Forelimb muscle (tissue), 1 donor: ENCODE measurements around the gene EFCAB6. TPM values are rescaled to one million over a fixed set of nuclear protein-coding genes. Genes with fewer than 3 reads are reported as not detected.
"Not testable (repeated sequence)": the region's sequence is repeated elsewhere in the genome, so short reads cannot be mapped to it uniquely, and the experiment has no call there.

Source experiments
- DNase-seq: peaks from one replicate; pipeline ENCODE4 v3.0.0-alpha.2; 2013; ENCODE audit warnings: low read depth
- polyA plus RNA-seq: library from polyadenylated mRNA; unstranded; fragments of 120-200 nt; gene quantifications from one replicate; pipeline ENCODE4 v1.2.1, GENCODE V29; 2013; ENCODE audit not compliant: insufficient read length

Gene EFCAB6
- polyA plus RNA-seq, 1 donor, result 0.76 TPM

DNA sequence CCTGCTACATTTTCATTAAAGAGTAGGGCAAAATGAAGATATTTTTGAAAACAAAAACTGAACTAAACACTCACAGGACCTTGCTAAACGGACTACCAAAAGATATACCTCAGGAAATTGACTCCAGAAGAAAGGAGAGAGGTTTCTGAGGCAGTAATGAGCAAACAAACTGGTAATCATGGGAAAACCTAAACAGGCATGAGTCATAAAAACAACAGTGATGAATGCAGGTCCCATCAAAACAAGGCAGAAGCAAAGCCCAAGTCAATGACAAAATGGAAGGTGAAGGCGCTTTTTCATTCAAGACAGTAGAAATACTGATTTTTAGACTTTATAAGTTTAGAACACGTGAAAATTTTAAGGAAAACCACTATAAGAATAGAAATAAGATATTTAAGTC, 104.5 kb downstream of the EFCAB6 start:
- DNase-seq, result no peak

DNA sequence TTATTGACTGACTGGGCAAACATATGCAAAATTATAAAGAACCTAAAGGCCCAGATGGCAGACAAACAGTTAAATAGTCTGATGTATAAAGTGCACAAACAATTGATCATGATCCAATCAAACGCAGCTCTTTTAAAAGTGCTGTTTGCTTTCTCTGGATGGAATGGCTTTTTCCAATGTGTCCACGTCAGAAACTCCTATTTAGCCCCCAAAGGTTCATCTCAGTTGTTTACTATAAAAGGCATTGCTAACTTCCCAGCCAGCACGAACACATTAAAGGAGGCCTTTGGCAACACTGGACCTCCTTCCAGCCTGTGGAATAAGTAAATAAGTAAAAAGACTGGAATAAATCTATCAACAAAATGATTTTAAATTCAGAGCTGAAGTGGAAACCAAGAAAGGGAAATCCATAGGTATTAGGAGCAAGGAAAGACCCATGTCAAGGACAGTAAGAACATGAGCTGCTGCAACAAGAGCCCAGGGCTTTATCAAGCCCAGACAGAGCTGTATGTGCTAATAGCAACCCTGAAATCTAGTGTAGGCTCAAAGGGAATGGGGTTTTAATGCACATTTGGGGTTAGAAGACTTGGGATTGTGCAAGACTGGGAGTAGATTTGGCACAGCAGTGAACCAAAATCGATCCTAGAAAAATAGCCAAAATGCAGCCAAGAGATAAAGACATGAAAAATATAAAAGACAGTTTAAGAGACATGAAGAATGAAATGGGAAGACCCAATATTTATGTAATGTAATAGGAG, 105.4 kb downstream of the EFCAB6 start:
- DNase-seq, result no peak

DNA sequence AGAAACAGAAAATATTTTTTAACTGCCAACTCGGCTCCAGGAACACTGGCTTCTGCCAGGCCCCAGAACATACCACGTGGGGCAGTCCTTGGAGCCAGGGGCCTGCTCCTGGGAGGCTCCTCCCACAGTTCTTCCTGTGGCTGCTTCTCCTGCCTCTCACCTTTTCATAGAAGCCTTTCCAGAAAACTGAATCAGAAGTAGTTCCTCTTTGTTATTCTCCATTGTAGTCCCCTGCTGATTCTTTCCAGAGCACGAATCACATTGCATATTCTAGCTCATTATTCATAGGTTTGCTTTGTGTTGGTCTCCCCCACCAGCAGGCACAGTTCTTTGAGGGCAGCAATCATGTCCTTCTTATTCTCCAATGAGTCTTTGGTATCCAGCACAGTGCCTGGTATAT, 106.0 kb downstream of the EFCAB6 start:
- DNase-seq, result no peak

DNA sequence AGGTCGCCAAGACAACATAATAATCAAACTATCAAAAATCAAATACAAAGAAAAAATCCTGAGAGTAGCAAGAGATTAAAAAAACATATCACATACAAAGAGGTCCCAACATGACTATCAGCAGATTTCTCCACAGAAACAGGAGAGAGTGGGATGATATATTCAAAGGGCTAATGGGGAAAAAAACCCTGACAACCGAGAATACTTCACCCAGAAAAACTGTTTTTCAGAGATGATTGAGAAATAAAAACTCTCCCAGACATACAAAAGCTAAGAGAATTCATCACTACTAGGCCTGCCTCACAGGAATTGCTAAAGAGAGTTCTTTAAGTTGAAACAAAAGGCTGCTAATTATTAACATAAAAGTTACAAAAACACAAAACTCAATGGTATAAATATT, 108.1 kb downstream of the EFCAB6 start:
- no peak for DNase-seq

GRCh38 chr22:43698403-43698802, 113.7 kb downstream of the EFCAB6 start:
- DNase-seq, result no peak

DNA sequence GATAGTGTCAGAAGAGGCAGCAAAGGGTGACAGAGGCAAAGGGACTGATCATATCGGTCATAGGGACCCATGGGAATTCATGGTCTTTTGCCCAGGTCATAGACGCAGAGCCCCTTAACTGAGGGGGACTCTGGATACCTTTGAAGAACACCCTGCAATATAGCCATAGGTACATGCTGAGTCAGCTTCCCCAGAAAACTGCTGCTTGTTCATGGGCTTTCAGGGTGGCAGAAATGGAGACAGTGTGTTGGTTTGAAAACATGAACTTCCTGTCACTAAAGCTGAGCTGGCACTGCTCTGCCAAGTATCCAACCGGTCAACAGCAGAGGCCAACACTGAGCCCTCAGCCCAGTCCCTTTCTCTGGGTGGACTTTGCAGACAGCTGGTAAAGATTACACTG, 114.2 kb downstream of the EFCAB6 start:
- no peak for DNase-seq

DNA sequence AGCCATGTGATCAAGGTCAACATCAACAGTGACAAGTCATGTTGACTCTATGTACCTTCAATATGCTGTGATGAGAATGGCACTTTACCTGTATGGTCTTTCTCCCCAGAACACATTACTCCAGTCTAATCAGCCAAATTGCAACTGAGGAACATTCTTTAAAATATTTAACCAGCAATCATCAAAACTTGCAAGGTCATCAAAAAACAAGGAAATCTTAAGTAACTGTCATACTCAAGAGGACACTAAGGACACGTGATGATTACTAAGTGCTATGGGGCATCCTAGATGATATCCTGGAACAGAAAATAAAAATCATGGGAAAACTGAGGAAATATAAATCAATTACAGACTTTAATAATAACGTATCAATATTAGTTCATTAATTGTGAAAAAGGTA, 118.9 kb downstream of the EFCAB6 start:
- DNase-seq, result no peak

DNA sequence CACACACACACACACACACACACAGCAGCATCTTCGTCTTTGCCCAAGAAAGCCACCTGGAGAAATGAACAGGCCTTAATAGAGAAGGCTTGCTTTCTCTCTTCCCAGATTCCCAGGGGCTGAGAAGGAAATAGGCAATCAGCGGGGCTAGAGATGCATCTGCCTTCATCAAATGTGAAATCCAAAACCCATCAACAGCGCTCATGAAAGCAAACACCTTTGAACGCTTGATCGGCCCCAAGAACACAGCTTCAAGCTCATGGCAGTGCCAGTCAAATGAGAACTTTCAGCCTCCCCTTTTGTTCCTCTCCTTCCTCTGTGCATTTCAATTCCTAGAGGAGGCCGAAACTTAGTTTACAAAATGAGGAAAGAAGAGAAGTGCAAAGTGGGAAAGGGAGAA, 122.7 kb downstream of the EFCAB6 start:
- DNase-seq, result no peak

GRCh38 chr22:43682851-43683250, 129.3 kb downstream of the EFCAB6 start:
- DNase-seq, result no peak

DNA sequence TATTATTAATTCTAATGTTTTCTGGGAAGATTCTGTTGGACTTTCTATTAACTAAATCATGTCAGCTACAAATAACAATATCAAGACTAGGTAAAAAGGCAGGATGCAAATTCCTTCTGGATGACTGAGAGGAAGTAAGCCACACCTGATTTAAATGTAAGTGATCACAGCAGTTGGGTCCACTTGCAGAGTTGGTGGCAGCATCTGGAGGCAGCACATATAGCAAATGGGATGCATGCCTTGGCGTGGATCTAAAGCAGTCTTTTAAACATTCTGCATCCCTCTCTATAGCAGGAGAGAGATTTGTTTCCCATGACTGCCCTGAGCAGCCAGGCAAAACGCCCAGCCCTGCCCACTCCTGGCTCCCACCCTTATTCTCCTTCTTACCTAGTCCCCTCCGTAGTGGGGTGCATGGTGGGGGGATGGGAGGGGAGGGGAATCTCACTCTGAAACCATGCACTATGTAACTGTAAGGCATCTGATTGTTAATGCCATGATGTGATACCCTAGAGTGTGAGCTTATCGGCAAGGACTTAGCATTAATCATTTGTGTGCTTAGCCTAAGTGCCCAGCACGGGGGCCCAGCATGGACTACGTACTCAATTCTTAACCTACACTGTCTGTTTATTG, 130.3 kb downstream of the EFCAB6 start:
- DNase-seq, result no peak

DNA sequence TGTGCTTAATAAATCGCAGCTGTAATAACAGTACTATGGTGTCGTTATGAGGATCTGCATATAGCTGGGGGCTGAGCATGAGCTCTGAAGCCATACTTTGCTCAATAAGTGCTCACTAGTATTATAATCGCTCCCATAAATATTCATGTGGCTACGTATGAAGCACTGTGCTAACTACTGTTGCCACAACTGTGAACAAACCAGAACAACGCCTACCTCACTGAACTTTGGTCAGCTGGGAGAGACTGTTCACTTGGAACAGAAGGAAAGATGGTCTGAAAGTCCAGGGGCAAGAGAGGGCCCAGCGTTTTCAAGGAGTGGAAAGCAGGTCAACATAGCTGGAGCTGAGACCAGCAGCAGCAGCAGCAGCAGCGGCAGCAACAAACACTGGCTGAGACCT, 141.6 kb downstream of the EFCAB6 start:
- no peak for DNase-seq

- DNase-seq, result no peak
These were observed 142.9 kb downstream of the EFCAB6 start for GRCh38 chr22:43669190-43669589.

DNA sequence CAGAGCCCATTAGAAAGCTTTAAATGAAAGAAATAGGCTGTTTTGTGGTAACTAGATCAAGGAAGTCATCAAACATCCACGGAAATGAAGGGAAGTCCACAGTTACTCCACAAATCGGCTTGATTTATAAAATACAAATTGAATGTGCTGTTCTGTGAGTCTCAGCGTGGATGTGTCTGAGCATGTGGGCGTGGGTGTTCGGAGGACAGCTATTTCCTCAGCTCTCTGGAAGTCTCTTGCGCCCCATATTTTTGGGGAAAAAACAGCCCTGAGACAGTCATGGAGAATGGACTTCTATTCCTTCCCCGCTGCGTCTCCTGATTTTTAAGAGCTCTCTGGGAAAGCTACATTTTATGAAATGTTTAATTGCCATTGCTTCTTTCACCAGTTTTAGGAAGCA, 144.4 kb downstream of the EFCAB6 start:
- DNase-seq, result no peak

DNA sequence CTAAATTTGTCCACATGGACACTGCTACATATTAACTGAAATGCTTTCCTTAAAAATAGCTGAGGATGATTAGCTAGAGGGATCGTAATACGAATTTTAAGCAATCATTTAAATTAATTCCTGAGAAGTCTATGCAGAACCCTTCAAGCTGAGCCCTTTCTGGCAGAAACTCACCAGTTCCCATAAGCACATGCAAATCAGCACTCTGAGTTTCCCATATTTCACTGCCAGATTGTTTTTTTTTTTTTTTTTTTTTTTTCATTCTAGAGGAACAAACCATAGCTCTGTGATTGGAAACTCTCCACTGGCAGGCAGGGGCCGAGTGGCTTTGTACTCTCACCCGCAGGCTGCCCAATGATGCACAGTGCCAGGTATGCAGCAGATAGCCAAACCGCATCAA, 145.6 kb downstream of the EFCAB6 start:
- no peak for DNase-seq

- no peak for DNase-seq
These were observed 153.3 kb downstream of the EFCAB6 start for GRCh38 chr22:43658823-43659222.

GRCh38 chr22:43656581-43656980, 155.5 kb downstream of the EFCAB6 start:
- DNase-seq, result not testable (repeated sequence)

GRCh38 chr22:43654271-43654670, 157.8 kb downstream of the EFCAB6 start:
- no peak for DNase-seq

GRCh38 chr22:43652845-43653244, 159.3 kb downstream of the EFCAB6 start:
- no peak for DNase-seq

- no peak for DNase-seq
These were observed 168.7 kb downstream of the EFCAB6 start for GRCh38 chr22:43643387-43643786.

DNA sequence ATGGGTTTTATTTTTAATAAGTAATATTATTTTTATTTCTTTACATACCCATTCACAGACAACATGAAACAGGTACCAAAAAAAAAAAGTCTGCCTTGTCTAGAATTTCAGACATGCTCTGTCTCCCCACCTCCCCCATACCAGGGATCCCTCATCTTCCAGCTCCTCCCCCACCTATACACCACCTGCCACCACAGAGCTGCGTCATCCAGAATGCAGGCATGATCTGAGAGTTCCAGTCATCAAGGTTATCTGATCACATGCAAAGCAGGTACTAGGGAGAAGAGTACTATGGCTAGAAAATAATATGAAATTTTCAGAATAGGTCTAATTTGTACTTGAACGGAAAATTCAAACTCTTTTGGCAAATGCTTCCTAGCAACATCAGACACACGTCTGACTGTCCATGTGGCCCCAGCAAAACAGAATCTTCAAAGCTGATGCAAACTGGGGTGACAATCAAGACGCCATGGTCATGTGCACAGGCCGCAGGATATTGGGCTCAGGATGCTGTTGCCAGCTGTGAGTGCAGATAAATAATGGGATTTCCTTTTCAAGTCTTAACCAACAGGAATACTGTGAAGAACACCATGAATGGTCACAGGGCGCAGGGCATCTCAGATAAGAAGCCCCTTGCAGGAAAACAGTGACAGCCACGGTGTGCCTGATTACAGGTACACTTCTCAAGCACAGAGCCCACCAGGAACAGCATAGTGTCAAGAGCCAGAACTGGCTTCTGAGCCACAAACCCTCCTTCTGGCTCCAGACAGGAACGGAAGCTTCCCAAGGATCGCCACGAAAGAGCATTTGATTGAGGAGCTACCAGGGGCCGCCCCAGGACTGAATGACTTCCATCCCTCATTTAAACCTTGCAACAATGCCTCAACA, 169.5 kb downstream of the EFCAB6 start:
- no peak for DNase-seq

DNA sequence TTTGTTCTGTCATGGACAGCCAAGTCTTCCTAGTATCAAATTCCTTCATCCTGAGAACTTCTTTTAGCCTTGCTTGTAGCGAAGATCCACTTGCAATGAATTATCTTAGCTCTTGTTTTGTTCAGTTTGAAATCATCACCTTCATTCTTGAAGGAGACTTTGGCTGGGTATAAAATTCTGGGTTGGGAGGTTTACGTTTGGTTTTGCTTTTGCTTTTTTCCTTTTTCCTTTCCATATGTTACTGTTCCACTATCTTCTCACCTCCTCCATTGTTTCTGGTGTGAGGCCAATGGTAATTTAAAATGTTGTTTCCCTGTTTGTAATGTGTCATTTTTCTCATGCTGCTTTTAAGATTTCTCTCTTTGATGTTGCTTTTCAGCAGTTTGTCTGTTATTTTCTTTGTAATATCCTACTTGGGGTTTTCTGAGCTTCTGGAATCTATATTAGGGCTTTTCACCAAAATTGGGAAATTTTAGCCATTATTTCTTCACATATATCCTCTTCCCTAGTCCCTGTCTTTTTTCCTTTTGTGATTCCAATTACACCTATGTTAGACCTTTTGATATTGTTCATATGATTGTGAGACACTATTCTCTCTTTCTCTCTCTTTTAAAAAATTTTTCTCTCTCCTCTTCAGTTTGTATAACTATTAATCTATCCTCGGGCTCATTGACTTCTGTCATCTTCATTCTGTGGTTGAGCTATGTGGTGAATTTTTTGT, 172.7 kb downstream of the EFCAB6 start:
- DNase-seq, result no peak
